DND-41 (cell line): ENCODE measurements around the gene PDXP.

Source experiments
- ATAC-seq: fragments of 200-7000 bp; cut with Tn5 transposase; 3 replicates; pipeline ENCODE4 v1.9.1; 2021; ENCODE audit warnings: low read depth; ENCODE audit not compliant: insufficient read depth
- DNase-seq: peaks from one replicate; pipeline ENCODE4 v3.0.0-alpha.2; 2020
- H2AFZ ChIP-seq: 2 replicates; pipeline ENCODE4 v1.6.0; 2012; ENCODE audit warnings: low read depth, low read length
- H3K27ac ChIP-seq: 2 replicates; pipeline ENCODE4 v1.5.1; 2012; ENCODE audit warnings: low read length, inconsistent platforms
- H3K27me3 ChIP-seq: fragments of 200-600 bp; sonication (generic); 2 replicates; pipeline ENCODE4 v1.6.0; 2012; ENCODE audit warnings: low read length, mild to moderate bottlenecking, inconsistent platforms; ENCODE audit not compliant: insufficient read depth, poor library complexity
- H3K36me3 ChIP-seq: 2 replicates; pipeline ENCODE4 v1.5.1; 2012; ENCODE audit warnings: low read length, inconsistent platforms; ENCODE audit not compliant: insufficient read depth
- H3K4me1 ChIP-seq: 2 replicates; pipeline ENCODE4 v1.5.1; 2012; ENCODE audit warnings: mild to moderate bottlenecking, low read length; ENCODE audit not compliant: insufficient read depth
- H3K4me2 ChIP-seq: 2 replicates; pipeline ENCODE4 v1.6.0; 2012; ENCODE audit warnings: mild to moderate bottlenecking, moderate library complexity, low read length, inconsistent platforms; ENCODE audit not compliant: insufficient read depth
- H3K4me3 ChIP-seq, 2 experiments: fragments of 200-600 bp in 1 of 2; shearing (Covaris generic) in 1 of 2; 2 replicates each; pipeline ENCODE4 v1.5.1; 2012 to 2016; ENCODE audit warnings: inconsistent platforms in 2 of 2, low read length in 2 of 2, mild to moderate bottlenecking in 2 of 2, low read depth in 1 of 2, moderate library complexity in 1 of 2
- H3K79me2 ChIP-seq: 2 replicates; pipeline ENCODE4 v1.6.0; 2012; ENCODE audit warnings: low read length, inconsistent platforms; ENCODE audit not compliant: insufficient read depth
- H3K9ac ChIP-seq: 2 replicates; pipeline ENCODE4 v1.6.0; 2012; ENCODE audit warnings: low read depth, mild to moderate bottlenecking, inconsistent platforms, low read length, moderate library complexity
- H3K9me3 ChIP-seq: 2 replicates; pipeline ENCODE4 v1.5.1; 2012; ENCODE audit warnings: low read length, moderate library complexity, mild to moderate bottlenecking, inconsistent platforms; ENCODE audit not compliant: insufficient read depth, severe bottlenecking
- H4K20me1 ChIP-seq: 2 replicates; pipeline ENCODE4 v1.6.0; 2012; ENCODE audit warnings: low read length; ENCODE audit not compliant: insufficient read depth
- CTCF ChIP-seq: IDR thresholded peaks from 2 replicates; pipeline ENCODE4 v1.5.1; 2012; ENCODE audit warnings: borderline replicate concordance, low read length, moderate library complexity, mild to moderate bottlenecking; ENCODE audit not compliant: poor library complexity, severe bottlenecking; ENCODE audit errors: extremely low read depth
- EZH2 ChIP-seq: IDR thresholded peaks from 3 replicates; pipeline ENCODE4 v1.6.1; 2012; ENCODE audit warnings: borderline replicate concordance, low read depth, mild to moderate bottlenecking, moderate library complexity, low read length, inconsistent platforms; ENCODE audit not compliant: severe bottlenecking

Gene PDXP

GRCh38 chr22:37624876-37625275 is 33.6 kb upstream of the PDXP start:
- no peaks in the 10 kb centered on the region for H3K27me3 ChIP-seq
- ATAC-seq (no peak), DNase-seq (no peak)
- H3K4me1 ChIP-seq: 0 out of 2 replicates have a peak, but pooled peaks cover 2% of the 10 kb centered on the region
- peaks cover 11% of the 10 kb centered on the region for H4K20me1 ChIP-seq
- H3K4me2 ChIP-seq: no peak overlapping the region
- no peak overlapping the region for H3K9ac ChIP-seq
- H3K79me2 ChIP-seq: no peaks in the 10 kb centered on the region
- no peak overlapping the region for H3K4me3 ChIP-seq
- no peaks in the 10 kb centered on the region for H3K9me3 ChIP-seq
- no peak overlapping the region for H2AFZ ChIP-seq
- TF ChIP-seq CTCF: no peak
- no peak for TF ChIP-seq EZH2
- peaks cover 68% of the 10 kb centered on the region for H3K36me3 ChIP-seq
- no peak overlapping the region for H3K27ac ChIP-seq

- H3K79me2 ChIP-seq: no peaks in the 10 kb centered on the region
- H3K4me3 ChIP-seq: no peak overlapping the region
- TF ChIP-seq CTCF (no peak), EZH2 (no peak)
- H3K9me3 ChIP-seq: no peaks in the 10 kb centered on the region
- H3K36me3 ChIP-seq: peaks cover 64% of the 10 kb centered on the region
- DNase-seq (no peak), ATAC-seq (no peak)
- no peak overlapping the region for H3K9ac ChIP-seq
- 0 out of 2 replicates have a peak, but pooled peaks cover 2% of the 10 kb centered on the region for H3K4me1 ChIP-seq
- no peaks in the 10 kb centered on the region for H3K27me3 ChIP-seq
- no peak overlapping the region for H3K4me2 ChIP-seq
- H2AFZ ChIP-seq: no peak overlapping the region
- no peak overlapping the region for H3K27ac ChIP-seq
- H4K20me1 ChIP-seq: peaks cover 11% of the 10 kb centered on the region
Observed at GRCh38 chr22:37625737-37626136, 32.8 kb upstream of the PDXP start.

GRCh38 chr22:37626144-37626543 is 32.4 kb upstream of the PDXP start:
- Histone ChIP-seq H3K9ac (no peak overlapping the region), H3K27me3 (no peaks in the 10 kb centered on the region), H3K79me2 (no peaks in the 10 kb centered on the region), H3K36me3 (peaks cover 65% of the 10 kb centered on the region), H3K27ac (no peak overlapping the region), H3K4me1 (0 out of 2 replicates have a peak, but pooled peaks cover 2% of the 10 kb centered on the region), H3K9me3 (no peaks in the 10 kb centered on the region), H4K20me1 (peaks cover 11% of the 10 kb centered on the region), H3K4me3 (no peak overlapping the region), H2AFZ (no peak overlapping the region), H3K4me2 (no peak overlapping the region)
- DNase-seq (no peak), ATAC-seq (no peak)
- TF ChIP-seq CTCF (no peak), EZH2 (no peak)
